Left ventricle myocardium inferior (tissue), 1 donor: Measurements from ENCODE around the gene CD99L2. TPM values are rescaled to one million over a fixed set of nuclear protein-coding genes. Genes with fewer than 3 reads are reported as not detected.

Experiments
- DNase-seq: peaks from one replicate; pipeline ENCODE4 v3.0.0-alpha.2; 2020
- H3K27ac ChIP-seq: fragments of 200-600 bp; replicated peaks from 2 replicates; pipeline ENCODE4 v1.8.0; 2021
- H3K27me3 ChIP-seq: fragments of 200-600 bp; 2 replicates; pipeline ENCODE4 v1.8.0; 2021; ENCODE audit warnings: low read depth
- H3K36me3 ChIP-seq: fragments of 200-600 bp; 2 replicates; pipeline ENCODE4 v1.8.0; 2021
- H3K4me1 ChIP-seq: fragments of 200-600 bp; 2 replicates; pipeline ENCODE4 v1.8.0; 2021
- H3K4me3 ChIP-seq: fragments of 200-600 bp; 2 replicates; pipeline ENCODE4 v1.8.0; 2021; ENCODE audit warnings: mild to moderate bottlenecking, moderate library complexity
- H3K9me3 ChIP-seq: fragments of 200-600 bp; replicated peaks from 2 replicates; pipeline ENCODE4 v1.8.0; 2021
- intact Hi-C: fragments of 100-400 bp; cut with micrococcal nuclease; formaldehyde crosslinking; loops from one replicate; pipeline ENCODE4 v1.11.0; 2022
- total RNA-seq: library from RNA; stranded (reverse); fragmentation: NEBNext Ultra II Directional; extraction: Animal tissue kit (Norgen Biotek cat#: 25700); gene quantifications from one replicate; pipeline ENCODE4 v1.2.1, GENCODE V29; 2021
- TF ChIP-seq, protein P1 (sequence below): fragments of 200-600 bp; IDR thresholded peaks from 2 replicates; pipeline ENCODE4 v1.8.0; 2021; ENCODE audit warnings: antibody characterized with exemption, mild to moderate bottlenecking, borderline replicate concordance
- donor health status: DM: no; HTN: yes; CAD: no; lungs with severe emphysema.

CD99L2 gene
- total RNA-seq, 1 donor from 2014 or later = 68.1 TPM

DNA sequence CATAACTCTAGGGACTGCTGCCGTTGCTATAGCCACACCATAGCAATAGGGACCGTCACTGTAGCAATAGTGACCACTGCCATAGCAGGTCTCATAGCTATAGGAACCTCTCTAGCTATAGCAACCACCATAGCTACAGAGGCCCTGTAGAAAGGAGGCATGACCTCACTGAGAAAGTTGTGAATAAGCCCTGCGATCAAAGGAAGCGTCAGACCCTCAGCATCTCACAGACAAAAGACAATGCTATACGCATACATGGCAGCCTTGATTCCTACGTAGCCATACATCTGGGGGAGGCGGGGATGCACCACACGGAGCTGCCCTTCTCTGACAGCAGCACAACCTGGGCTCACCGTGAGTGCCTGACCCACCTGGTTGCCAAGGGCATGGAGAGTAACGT, 116.8 kb downstream of the CD99L2 start:
- no peak for DNase-seq
- H3K27me3 ChIP-seq = no peaks in the 10 kb centered on the region
- H3K4me1 ChIP-seq = no peaks in the 10 kb centered on the region
- TF ChIP-seq, protein P1, sequence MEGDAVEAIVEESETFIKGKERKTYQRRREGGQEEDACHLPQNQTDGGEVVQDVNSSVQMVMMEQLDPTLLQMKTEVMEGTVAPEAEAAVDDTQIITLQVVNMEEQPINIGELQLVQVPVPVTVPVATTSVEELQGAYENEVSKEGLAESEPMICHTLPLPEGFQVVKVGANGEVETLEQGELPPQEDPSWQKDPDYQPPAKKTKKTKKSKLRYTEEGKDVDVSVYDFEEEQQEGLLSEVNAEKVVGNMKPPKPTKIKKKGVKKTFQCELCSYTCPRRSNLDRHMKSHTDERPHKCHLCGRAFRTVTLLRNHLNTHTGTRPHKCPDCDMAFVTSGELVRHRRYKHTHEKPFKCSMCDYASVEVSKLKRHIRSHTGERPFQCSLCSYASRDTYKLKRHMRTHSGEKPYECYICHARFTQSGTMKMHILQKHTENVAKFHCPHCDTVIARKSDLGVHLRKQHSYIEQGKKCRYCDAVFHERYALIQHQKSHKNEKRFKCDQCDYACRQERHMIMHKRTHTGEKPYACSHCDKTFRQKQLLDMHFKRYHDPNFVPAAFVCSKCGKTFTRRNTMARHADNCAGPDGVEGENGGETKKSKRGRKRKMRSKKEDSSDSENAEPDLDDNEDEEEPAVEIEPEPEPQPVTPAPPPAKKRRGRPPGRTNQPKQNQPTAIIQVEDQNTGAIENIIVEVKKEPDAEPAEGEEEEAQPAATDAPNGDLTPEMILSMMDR = no peak
- H3K4me3 ChIP-seq = no peak overlapping the region
- intact Hi-C loops = no loop called here
- no peaks in the 10 kb centered on the region for H3K9me3 ChIP-seq
- H3K27ac ChIP-seq = no peak overlapping the region
- H3K36me3 ChIP-seq = peaks cover 6% of the 10 kb centered on the region

DNA sequence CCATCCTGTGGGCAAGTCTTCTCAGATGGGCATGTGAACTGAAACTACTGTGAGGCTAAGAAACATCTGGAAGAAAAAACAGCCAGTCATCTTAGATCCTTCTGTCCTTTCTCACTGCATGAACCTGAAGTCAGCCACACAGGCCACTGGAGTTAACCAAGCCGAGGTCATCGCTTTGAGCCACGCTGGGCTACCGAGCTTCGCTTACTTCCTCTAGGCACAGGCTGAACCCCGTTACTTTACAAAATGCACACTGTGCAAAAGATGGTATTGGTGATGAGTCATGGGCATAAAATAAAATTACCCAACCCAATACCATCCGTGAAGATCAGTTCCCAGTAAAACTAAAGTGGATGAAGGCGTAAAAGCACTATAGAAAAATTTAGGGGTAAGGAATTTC, 119.1 kb downstream of the CD99L2 start:
- TF ChIP-seq, protein P1 = no peak
- Histone ChIP-seq H3K36me3 (peaks cover 7% of the 10 kb centered on the region), H3K9me3 (no peaks in the 10 kb centered on the region), H3K4me3 (no peak overlapping the region), H3K27me3 (no peaks in the 10 kb centered on the region), H3K27ac (no peak overlapping the region), H3K4me1 (no peaks in the 10 kb centered on the region)
- intact Hi-C loops = no loop called here
- DNase-seq = no peak

DNA sequence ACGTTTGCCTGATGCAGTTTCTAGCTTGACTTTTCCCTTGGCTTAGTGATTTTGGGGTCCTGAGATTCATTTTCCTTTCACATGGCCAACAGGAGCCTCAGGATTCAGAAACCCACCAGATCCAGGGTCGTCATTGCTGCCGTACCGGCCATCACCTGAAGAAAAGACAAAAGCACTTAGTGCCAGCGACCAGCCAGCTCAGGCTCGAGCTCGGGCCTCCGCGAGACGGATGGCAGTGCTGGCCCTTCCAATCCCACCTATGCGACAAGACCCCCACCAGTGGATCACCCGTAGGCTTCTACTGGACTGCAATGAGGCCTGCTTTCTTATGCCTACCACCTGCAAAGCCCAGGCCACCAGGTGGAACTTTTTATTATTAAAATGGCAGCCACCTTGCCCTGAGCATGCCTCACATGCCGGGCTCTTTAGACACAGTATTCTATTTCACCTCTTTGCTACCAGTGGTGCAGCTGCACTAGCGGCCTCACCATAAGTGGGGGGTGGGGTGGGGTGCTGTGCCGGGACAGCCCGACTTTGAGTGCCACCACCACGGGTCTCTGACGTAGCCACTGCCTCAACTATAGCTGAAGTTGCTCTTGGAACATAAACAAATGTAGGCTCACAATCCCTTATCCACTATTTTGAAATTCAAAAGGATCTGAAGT, 121.0 kb downstream of the CD99L2 start:
- intact Hi-C loops = no loop called here
- Histone ChIP-seq H3K27me3 (no peaks in the 10 kb centered on the region), H3K36me3 (peaks cover 7% of the 10 kb centered on the region), H3K9me3 (no peaks in the 10 kb centered on the region), H3K4me3 (no peak overlapping the region), H3K27ac (no peak overlapping the region), H3K4me1 (no peaks in the 10 kb centered on the region)
- TF ChIP-seq, protein P1 = no peak
- DNase-seq = no peak

DNA sequence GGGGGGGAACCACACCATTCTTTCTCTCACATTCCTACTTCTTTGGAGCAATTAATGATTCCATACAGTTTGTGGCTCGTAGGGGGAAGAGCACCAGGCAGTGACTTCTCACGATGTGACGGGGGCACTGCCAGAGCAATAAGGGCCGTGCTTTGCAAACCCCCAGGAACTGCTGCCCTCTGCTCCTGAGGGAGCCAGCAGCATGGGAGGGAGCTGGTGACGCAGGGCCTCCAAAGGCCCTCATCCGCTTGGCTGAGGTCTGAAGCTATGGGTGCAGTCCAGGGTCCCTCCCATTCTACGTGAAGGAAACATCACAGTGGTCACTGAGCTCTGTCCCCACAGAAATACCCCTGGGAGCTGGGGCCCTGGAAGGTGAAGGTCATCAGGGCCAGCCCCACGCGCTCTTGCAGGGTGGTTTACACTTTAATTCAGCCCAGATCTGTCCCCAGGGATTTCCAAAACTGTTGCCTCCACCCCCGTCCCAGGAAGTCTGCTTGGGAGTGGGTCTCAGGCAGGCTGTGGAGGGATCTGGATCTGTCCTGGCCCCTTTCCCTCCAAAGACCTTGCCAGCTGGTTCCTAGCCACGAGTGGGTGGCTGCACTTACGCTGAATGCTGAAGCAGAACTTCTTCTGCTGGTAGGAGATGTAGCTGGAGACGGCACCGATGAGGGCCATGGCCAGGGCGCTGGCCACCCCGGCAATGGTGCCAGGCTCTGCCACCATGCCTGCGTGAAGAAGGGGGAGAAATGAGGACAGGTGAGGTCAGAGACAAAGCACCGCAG, 122.7 kb downstream of the CD99L2 start:
- Histone ChIP-seq H3K27me3 (no peaks in the 10 kb centered on the region), H3K27ac (no peak overlapping the region), H3K4me1 (no peaks in the 10 kb centered on the region), H3K36me3 (peaks cover 7% of the 10 kb centered on the region), H3K9me3 (no peaks in the 10 kb centered on the region), H3K4me3 (no peak overlapping the region)
- intact Hi-C loops = no loop called here
- TF ChIP-seq, protein P1 = no peak
- no peak for DNase-seq

DNA sequence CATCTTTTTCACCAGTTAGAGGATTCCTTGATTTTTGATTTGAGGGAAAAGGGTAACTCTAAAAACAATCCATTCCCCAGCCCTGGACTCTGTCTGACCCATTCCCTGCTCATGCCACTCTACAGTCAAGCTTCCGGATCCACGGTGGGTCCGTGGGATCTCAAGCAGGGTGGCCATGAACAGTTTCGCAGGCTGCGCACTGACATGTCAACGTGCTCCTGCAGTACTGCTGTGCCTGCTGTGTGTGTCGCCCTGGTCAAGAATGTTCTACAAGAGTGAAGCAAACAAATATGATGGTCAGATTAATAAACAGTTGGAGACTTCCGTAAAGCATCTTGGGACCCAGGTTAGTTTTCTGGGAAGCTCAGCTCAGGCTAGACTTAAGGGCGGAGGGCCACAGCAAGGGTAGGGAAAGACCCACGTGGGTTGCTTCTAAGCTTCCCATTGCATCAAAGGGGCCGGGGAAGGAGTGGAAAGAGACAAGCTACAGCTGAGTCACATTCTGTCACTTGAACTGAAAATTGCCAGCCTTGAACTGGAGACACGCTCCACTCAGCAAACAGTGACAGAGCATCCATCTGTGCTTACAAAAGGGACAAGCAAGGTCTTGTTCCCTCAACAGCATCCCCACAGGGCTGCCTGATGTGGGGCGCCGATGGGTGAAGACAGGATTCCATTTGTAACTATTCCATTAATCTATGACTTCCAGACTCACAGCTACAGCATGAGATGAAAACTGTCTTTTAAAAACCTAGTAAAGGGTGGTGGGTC, 123.5 kb downstream of the CD99L2 start:
- Histone ChIP-seq H3K4me1 (no peaks in the 10 kb centered on the region), H3K9me3 (no peaks in the 10 kb centered on the region), H3K36me3 (peaks cover 7% of the 10 kb centered on the region), H3K4me3 (no peak overlapping the region), H3K27me3 (no peaks in the 10 kb centered on the region), H3K27ac (no peak overlapping the region)
- intact Hi-C loops = loop anchor here (5.0 kb wide), 1 partner anchor 307 kb away; no protein-coding TSS in a partner anchor
- no peak for DNase-seq
- TF ChIP-seq, protein P1 = no peak
